Bone marrow (tissue), 2 donors: ENCODE measurements around the gene MICU2.
"Not testable (repeated sequence)": the region's sequence is repeated elsewhere in the genome, so short reads cannot be mapped to it uniquely, and the experiment has no call there.

Experiments used
- DNase-seq, 2 donors: peaks; one replicate each; lab custom pipeline; 2025; lab: John Stamatoyannopoulos, UW

Gene MICU2

GRCh38 chr13:21594715-21595545 is 9.0 kb downstream of the MICU2 start:
- DNase-seq = no peak

- not testable (repeated sequence) for DNase-seq
These were observed 13.1 kb downstream of the MICU2 start for GRCh38 chr13:21590665-21591456.

- DNase-seq = no peak
These were observed 13.7 kb downstream of the MICU2 start for GRCh38 chr13:21590231-21590630.

- not testable (repeated sequence) for DNase-seq
These were observed 14.5 kb downstream of the MICU2 start for GRCh38 chr13:21589510-21589909.

GRCh38 chr13:21588411-21588810 is 15.6 kb downstream of the MICU2 start:
- not testable (repeated sequence) for DNase-seq

GRCh38 chr13:21584973-21585592 is 18.9 kb downstream of the MICU2 start:
- no peak for DNase-seq

- no peak for DNase-seq
These were observed 20.5 kb downstream of the MICU2 start for GRCh38 chr13:21583478-21583877.

- no peak for DNase-seq
These were observed 23.2 kb downstream of the MICU2 start for GRCh38 chr13:21580736-21581135.

GRCh38 chr13:21579754-21580316 is 24.1 kb downstream of the MICU2 start:
- peak in 1 of 2 donors; percentile 48 for DNase-seq

GRCh38 chr13:21578748-21579147 is 25.2 kb downstream of the MICU2 start:
- DNase-seq = no peak

- no peak for DNase-seq
These were observed 27.5 kb downstream of the MICU2 start for GRCh38 chr13:21576426-21576825.

- DNase-seq = no peak
These were observed 29.9 kb downstream of the MICU2 start for GRCh38 chr13:21573920-21574712.

GRCh38 chr13:21569686-21570085 is 34.3 kb downstream of the MICU2 start:
- no peak for DNase-seq

- DNase-seq = no peak
These were observed 35.1 kb downstream of the MICU2 start for GRCh38 chr13:21568854-21569253.

- DNase-seq = peak in 1 of 2 donors; percentile 5
These were observed 36.3 kb downstream of the MICU2 start for GRCh38 chr13:21567714-21568113.

- no peak for DNase-seq
These were observed 46.0 kb downstream of the MICU2 start for GRCh38 chr13:21557995-21558394.

- no peak for DNase-seq
These were observed 47.9 kb downstream of the MICU2 start for GRCh38 chr13:21556051-21556450.

- DNase-seq = not testable (repeated sequence)
These were observed 50.7 kb downstream of the MICU2 start for GRCh38 chr13:21553261-21553660.

- DNase-seq = no peak
These were observed 53.1 kb downstream of the MICU2 start for GRCh38 chr13:21550918-21551317.

- no peak for DNase-seq
These were observed 54.3 kb downstream of the MICU2 start for GRCh38 chr13:21549633-21550032.

GRCh38 chr13:21548577-21548976 is 55.4 kb downstream of the MICU2 start:
- no peak for DNase-seq
